Loucy (cell line): ENCODE results near the gene DNAH6.

Experiments used
- H2AFZ ChIP-seq: fragments of 200-600 bp; sonication (generic); 2 replicates; pipeline ENCODE4 v1.6.0; 2016; ENCODE audit warnings: antibody characterized with exemption, mild to moderate bottlenecking, low read length, moderate library complexity
- H3F3A ChIP-seq: fragments of 200-600 bp; 2 replicates; pipeline ENCODE4 v1.6.0; 2016; ENCODE audit warnings: antibody characterized with exemption, low read depth, mild to moderate bottlenecking
- H3K27me3 ChIP-seq: fragments of 200-600 bp; sonication (generic); 2 replicates; pipeline ENCODE4 v1.6.1; 2014; ENCODE audit warnings: low read length, mild to moderate bottlenecking; ENCODE audit not compliant: insufficient read depth, poor library complexity, severe bottlenecking
- H3K36me3 ChIP-seq: fragments of 200-600 bp; sonication (generic); 2 replicates; pipeline ENCODE4 v1.6.1; 2016; ENCODE audit warnings: low read length; ENCODE audit not compliant: insufficient read depth
- H3K4me1 ChIP-seq: fragments of 200-600 bp; sonication (generic); 2 replicates; pipeline ENCODE4 v1.5.1; 2014; ENCODE audit warnings: low read length, mild to moderate bottlenecking; ENCODE audit not compliant: insufficient read depth, poor library complexity, severe bottlenecking
- H3K4me2 ChIP-seq: fragments of 200-600 bp; sonication (generic); 2 replicates; pipeline ENCODE4 v1.6.0; 2014; ENCODE audit warnings: antibody characterized with exemption, low read length, low read depth, mild to moderate bottlenecking; ENCODE audit not compliant: poor library complexity, severe bottlenecking
- H3K4me3 ChIP-seq: fragments of 200-600 bp; sonication (generic); 2 replicates; pipeline ENCODE4 v1.5.1; 2014; ENCODE audit warnings: low read length, mild to moderate bottlenecking, mixed read lengths; ENCODE audit not compliant: poor library complexity, severe bottlenecking
- H3K79me2 ChIP-seq: fragments of 200-600 bp; sonication (generic); 2 replicates; pipeline ENCODE4 v1.6.1; 2014; ENCODE audit warnings: low read length; ENCODE audit not compliant: insufficient read depth
- H3K9ac ChIP-seq: fragments of 200-600 bp; sonication (generic); 2 replicates; pipeline ENCODE4 v1.6.0; 2014; ENCODE audit warnings: mild to moderate bottlenecking, low read depth, low read length, moderate library complexity; ENCODE audit not compliant: poor library complexity, severe bottlenecking
- H3K9me2 ChIP-seq: fragments of 200-600 bp; sonication (generic); replicated peaks from 2 replicates; pipeline ENCODE4 v1.6.1; 2016; ENCODE audit warnings: low read depth, low read length, mixed read lengths
- H3K9me3 ChIP-seq: fragments of 200-600 bp; sonication (generic); 2 replicates; pipeline ENCODE4 v1.6.1; 2014; ENCODE audit warnings: mild to moderate bottlenecking, antibody characterized with exemption, low read length, low read depth; ENCODE audit not compliant: insufficient read depth
- H4K20me1 ChIP-seq: fragments of 200-600 bp; sonication (generic); 2 replicates; pipeline ENCODE4 v1.6.0; 2014; ENCODE audit warnings: antibody characterized with exemption, low read length, mild to moderate bottlenecking; ENCODE audit not compliant: insufficient read depth, poor library complexity, severe bottlenecking
- CTCF ChIP-seq: fragments of 200-600 bp; sonication (generic); conservative IDR thresholded peaks from 2 replicates; pipeline ENCODE4 v1.5.1; 2014; ENCODE audit warnings: mild to moderate bottlenecking, antibody characterized with exemption, low read length
- EZH2phosphoT487 ChIP-seq: fragments of 200-600 bp; IDR thresholded peaks from 2 replicates; pipeline ENCODE4 v1.6.1; 2018; ENCODE audit warnings: antibody characterized with exemption, mild to moderate bottlenecking, moderate library complexity, borderline replicate concordance

The DNAH6 gene

GRCh38 chr2:84727315-84727714, 211.0 kb downstream of the DNAH6 start:
- Histone ChIP-seq H3K4me1 (no peaks in the 10 kb centered on the region), H3K9ac (no peak overlapping the region), H3K27me3 (no peaks in the 10 kb centered on the region), H2AFZ (no peak overlapping the region), H3K9me2 (no peaks in the 10 kb centered on the region), H3K4me3 (no peak overlapping the region), H3K4me2 (no peak overlapping the region), H4K20me1 (no peaks in the 10 kb centered on the region), H3F3A (no peaks in the 10 kb centered on the region), H3K79me2 (no peaks in the 10 kb centered on the region), H3K36me3 (no peaks in the 10 kb centered on the region), H3K9me3 (no peaks in the 10 kb centered on the region)
- TF ChIP-seq EZH2phosphoT487 (no peak), CTCF (no peak)

GRCh38 chr2:84729224-84729623, 212.9 kb downstream of the DNAH6 start:
- Histone ChIP-seq H2AFZ (no peak overlapping the region), H3K79me2 (no peaks in the 10 kb centered on the region), H3K4me1 (no peaks in the 10 kb centered on the region), H3F3A (no peaks in the 10 kb centered on the region), H3K9me3 (no peaks in the 10 kb centered on the region), H3K9ac (no peak overlapping the region), H3K36me3 (no peaks in the 10 kb centered on the region), H3K4me2 (no peak overlapping the region), H3K27me3 (no peaks in the 10 kb centered on the region), H3K9me2 (no peaks in the 10 kb centered on the region), H3K4me3 (no peak overlapping the region), H4K20me1 (no peaks in the 10 kb centered on the region)
- no peak for TF ChIP-seq CTCF
- TF ChIP-seq EZH2phosphoT487, result no peak

GRCh38 chr2:84731185-84731584, 214.9 kb downstream of the DNAH6 start:
- Histone ChIP-seq H3K9me2 (no peaks in the 10 kb centered on the region), H3K4me1 (no peaks in the 10 kb centered on the region), H2AFZ (no peak overlapping the region), H3K79me2 (no peaks in the 10 kb centered on the region), H3K4me3 (no peak overlapping the region), H3K27me3 (no peaks in the 10 kb centered on the region), H3K9ac (no peak overlapping the region), H4K20me1 (no peaks in the 10 kb centered on the region), H3K9me3 (no peaks in the 10 kb centered on the region), H3F3A (no peaks in the 10 kb centered on the region), H3K36me3 (no peaks in the 10 kb centered on the region), H3K4me2 (no peak overlapping the region)
- TF ChIP-seq EZH2phosphoT487 (no peak), CTCF (no peak)
